ENCODE data around the gene RASD2. TPM values are rescaled to one million over a fixed set of nuclear protein-coding genes. Genes with fewer than 3 reads are reported as not detected.
A peak's percentile ranks its signal among the peaks of the same experiment; 100 is the strongest.

RASD2 gene
- total RNA-seq, 2 experiments from 2014 or later: 0.09 TPM; not detected in 1

DNA sequence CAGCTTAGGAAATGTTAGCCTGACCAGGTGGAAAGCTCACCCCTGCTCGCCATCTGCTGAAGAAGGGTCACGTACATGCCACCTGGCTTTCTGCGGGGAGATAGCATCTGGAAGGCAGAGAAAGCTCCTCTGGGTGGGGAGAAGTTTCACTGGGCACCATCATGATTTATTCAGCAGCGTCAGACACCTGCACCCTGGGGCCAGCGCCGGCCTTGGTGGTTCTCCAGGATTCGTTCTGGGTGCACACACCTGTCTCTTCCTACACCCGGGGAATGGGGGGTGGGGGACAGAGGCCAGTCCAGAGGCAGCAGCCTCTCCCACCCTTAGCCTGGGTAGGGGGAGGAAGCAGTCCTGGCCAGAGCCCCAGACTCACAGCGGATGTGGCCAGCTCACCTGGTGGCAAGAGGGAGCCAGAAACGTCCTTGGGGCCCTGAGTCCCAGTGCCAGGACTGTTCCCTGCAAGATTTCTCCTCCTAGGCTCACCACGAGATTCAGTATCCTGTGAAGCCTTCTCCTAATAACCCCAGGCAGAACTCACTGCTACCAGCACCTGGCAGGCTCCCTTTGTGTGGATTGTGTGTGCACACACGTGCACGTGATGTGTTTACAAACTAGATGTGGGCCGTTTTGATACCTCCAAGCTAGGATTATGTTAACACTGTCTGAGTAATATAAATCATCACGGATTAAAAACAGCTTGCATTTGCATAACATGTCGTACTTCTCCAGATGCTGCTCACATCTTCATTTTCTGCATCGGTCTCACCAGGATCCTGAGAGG, 17.3 kb upstream of the RASD2 start:
- H3K9me3 Mint-ChIP-seq (ENCODE audit: low read depth): no peaks in the 10 kb centered on the region
- ATAC-seq (no peak), DNase-seq (no peak)
- H3K36me3 Mint-ChIP-seq: no peaks in the 10 kb centered on the region
- no peaks in the 10 kb centered on the region for H3K4me1 Mint-ChIP-seq
- H3K27me3 Mint-ChIP-seq: peaks cover 18% of the 10 kb centered on the region
- CTCF ChIA-PET: interaction anchor here (1.4 kb wide), 1 partner anchor 15 kb away, joined by 4 read pairs; no protein-coding TSS in a partner anchor
- H3K4me3 Mint-ChIP-seq: no peak overlapping the region
- H3K27ac Mint-ChIP-seq: no peak overlapping the region

DNA sequence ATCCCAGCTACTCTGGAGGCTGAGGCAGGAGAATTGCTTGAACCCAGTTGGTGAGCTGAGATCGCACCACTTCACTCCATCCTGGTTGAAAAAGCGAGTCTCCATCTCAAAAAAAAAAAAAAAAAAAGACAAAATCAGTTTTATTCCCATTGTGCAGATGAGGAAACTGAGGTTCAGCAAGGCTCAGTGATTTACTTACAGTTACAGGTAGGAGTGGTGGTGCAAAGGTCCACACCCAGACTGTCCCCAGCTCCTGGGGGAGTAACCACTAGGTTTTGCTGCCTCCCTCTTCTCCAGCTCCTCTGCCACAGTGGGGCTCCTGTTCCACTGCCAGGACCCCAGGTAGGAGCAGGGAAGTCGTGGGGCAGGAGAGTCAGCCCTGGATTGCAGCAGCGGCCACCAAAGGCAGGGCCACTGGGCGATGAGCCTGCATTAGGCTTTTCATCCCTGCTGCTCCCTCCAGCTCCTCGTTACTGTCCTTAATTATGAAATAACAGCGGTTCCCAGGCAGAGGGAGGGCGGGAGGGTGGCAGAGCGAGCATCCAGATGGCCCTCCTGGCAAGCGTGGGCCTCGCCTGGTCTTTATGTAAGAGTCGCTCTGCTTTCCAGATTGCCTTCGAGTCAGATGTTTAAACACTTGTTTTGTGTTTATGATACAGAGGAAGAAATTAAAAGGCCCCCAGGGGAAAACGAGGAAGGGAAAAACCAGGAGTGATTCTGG, 15.5 kb upstream of the RASD2 start:
- no peaks in the 10 kb centered on the region for H3K9me3 Mint-ChIP-seq (ENCODE audit: low read depth)
- no peak overlapping the region for H3K27ac Mint-ChIP-seq
- no peaks in the 10 kb centered on the region for H3K4me1 Mint-ChIP-seq
- no peaks in the 10 kb centered on the region for H3K36me3 Mint-ChIP-seq
- peaks cover 18% of the 10 kb centered on the region for H3K27me3 Mint-ChIP-seq
- no peak overlapping the region for H3K4me3 Mint-ChIP-seq
- no peak for ATAC-seq
- CTCF ChIA-PET: interaction anchor here (1.4 kb wide), 1 partner anchor 13 kb away, joined by 4 read pairs; no protein-coding TSS in a partner anchor
- no peak for DNase-seq

DNA sequence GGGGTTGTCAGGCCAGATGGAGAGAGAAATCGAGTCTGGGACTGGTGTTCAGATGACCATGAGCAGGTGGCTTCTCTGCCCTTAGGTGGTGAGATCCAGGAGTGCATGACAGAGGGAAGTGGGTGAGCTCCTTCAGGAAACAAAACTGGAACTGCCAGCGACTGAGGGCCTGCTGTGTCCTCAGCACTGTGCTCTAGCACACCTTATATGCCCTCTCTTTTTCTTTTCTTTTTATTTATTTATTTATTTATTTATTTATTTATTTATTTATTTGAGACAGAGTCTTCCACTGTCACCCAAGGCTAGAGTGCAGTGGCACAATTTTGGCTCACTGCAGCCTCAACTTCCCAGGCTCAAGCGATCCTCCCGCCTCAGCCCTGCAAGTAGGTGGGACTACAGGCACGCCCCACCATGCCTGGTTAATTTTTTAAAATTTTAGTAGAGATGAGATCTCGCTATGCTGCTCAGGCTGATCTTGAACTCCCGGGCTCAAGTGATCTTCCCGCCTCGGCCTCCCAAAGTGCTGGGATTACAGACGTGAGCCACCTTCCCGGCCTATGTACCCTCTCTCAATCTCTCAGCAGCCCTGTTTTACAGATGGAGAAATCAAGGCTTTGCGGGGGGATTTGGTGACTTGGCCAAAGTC, 14.8 kb upstream of the RASD2 start:
- Mint-ChIP-seq H3K27ac (no peak overlapping the region), H3K4me3 (no peak overlapping the region), H3K9me3 (ENCODE audit: low read depth) (no peaks in the 10 kb centered on the region), H3K27me3 (peaks cover 18% of the 10 kb centered on the region), H3K4me1 (no peaks in the 10 kb centered on the region), H3K36me3 (no peaks in the 10 kb centered on the region)
- CTCF ChIA-PET: no interaction called here
- no peak for ATAC-seq
- DNase-seq: no peak

- Mint-ChIP-seq H3K4me1 (no peaks in the 10 kb centered on the region), H3K4me3 (no peak overlapping the region), H3K27me3 (peaks cover 15% of the 10 kb centered on the region), H3K27ac (no peak overlapping the region), H3K36me3 (no peaks in the 10 kb centered on the region), H3K9me3 (ENCODE audit: low read depth) (no peaks in the 10 kb centered on the region)
- CTCF ChIA-PET: no interaction called here
- DNase-seq (no peak), ATAC-seq (no peak)
These were observed 14.2 kb upstream of the RASD2 start for GRCh38 chr22:35526333-35526979.

- CTCF ChIA-PET: no interaction called here
- H3K4me3 Mint-ChIP-seq: no peak overlapping the region
- no peaks in the 10 kb centered on the region for H3K27me3 Mint-ChIP-seq
These were observed 11.7 kb upstream of the RASD2 start for GRCh38 chr22:35528927-35529326.

DNA sequence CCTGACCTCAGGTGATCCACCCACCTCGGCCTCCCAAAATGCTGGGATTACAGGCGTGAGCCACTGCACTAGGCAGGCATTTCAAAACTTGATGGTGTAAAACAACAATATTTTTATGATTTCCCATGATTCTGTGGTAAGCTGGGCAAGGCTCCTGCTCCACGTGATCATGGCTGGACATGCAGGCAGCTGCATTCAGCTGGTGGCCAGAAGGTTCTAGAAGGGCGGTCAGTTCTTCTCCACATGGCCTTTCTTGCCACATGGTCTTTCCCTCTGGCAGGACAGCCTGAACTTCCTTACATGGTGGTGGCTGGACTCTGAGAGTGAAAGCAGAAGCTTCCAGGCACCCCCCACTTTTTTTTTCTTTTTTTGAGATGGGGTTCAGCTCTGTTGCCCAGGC, 9.9 kb upstream of the RASD2 start:
- no peak for ATAC-seq
- Mint-ChIP-seq H3K36me3 (no peaks in the 10 kb centered on the region), H3K4me3 (no peak overlapping the region), H3K27ac (no peak overlapping the region), H3K4me1 (no peaks in the 10 kb centered on the region), H3K9me3 (ENCODE audit: low read depth) (no peaks in the 10 kb centered on the region), H3K27me3 (no peaks in the 10 kb centered on the region)
- CTCF ChIA-PET: interaction anchor here (1.2 kb wide), 1 partner anchor 179 kb away, joined by 3 read pairs; no protein-coding TSS in a partner anchor
- DNase-seq: no peak

More at GRCh38 chr22:35528927-35529326, 11.7 kb upstream of the RASD2 start:
- no peaks in the 10 kb centered on the region for H3K4me1 Mint-ChIP-seq
- no peaks in the 10 kb centered on the region for H3K9me3 Mint-ChIP-seq (ENCODE audit: low read depth)
- DNase-seq (no peak), ATAC-seq (no peak)
- no peaks in the 10 kb centered on the region for H3K36me3 Mint-ChIP-seq
- H3K27ac Mint-ChIP-seq: no peak overlapping the region

- H3K4me1 Mint-ChIP-seq: no peaks in the 10 kb centered on the region
- no peak overlapping the region for H3K4me3 Mint-ChIP-seq
- CTCF ChIA-PET: interaction anchor here (1.2 to 1.8 kb wide), 2 partner anchors 52 to 180 kb away, joined by 3 to 5 read pairs; no protein-coding TSS in a partner anchor
- ATAC-seq: no peak
- DNase-seq: no peak
- no peak overlapping the region for H3K27ac Mint-ChIP-seq
- no peaks in the 10 kb centered on the region for H3K36me3 Mint-ChIP-seq
- no peaks in the 10 kb centered on the region for H3K27me3 Mint-ChIP-seq
- H3K9me3 Mint-ChIP-seq (ENCODE audit: low read depth): no peaks in the 10 kb centered on the region
These were observed 9.4 kb upstream of the RASD2 start for GRCh38 chr22:35531202-35531601.

DNA sequence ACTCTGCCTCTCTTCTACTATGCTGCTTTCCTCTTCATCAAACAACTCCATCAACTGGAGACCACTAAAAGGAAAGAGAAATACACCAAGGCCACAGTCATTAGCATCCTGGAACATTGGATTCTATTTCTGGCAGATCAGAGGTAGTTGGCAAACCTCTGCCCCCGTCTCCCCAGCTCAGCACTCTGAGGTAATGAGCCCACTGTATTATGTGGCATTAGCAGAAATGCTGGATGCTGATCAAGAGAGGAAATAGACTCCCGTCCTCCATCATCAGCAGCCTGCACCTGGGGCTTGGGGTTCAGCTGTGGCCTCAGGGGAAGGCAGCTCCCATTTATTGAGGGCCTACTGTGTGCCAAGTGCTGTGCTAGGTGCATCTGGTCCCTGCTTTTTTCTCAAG, 9.0 kb upstream of the RASD2 start:
- Mint-ChIP-seq H3K4me1 (no peaks in the 10 kb centered on the region), H3K9me3 (ENCODE audit: low read depth) (no peaks in the 10 kb centered on the region), H3K36me3 (no peaks in the 10 kb centered on the region), H3K27me3 (no peaks in the 10 kb centered on the region), H3K27ac (no peak overlapping the region), H3K4me3 (no peak overlapping the region)
- CTCF ChIA-PET: interaction anchor here (1.2 to 1.8 kb wide), 2 partner anchors 51 to 180 kb away, joined by 3 to 5 read pairs; no protein-coding TSS in a partner anchor
- ATAC-seq (no peak), DNase-seq (no peak)

GRCh38 chr22:35533365-35534029, 7.1 kb upstream of the RASD2 start:
- Mint-ChIP-seq H3K9me3 (ENCODE audit: low read depth) (no peaks in the 10 kb centered on the region), H3K4me1 (no peaks in the 10 kb centered on the region), H3K4me3 (no peak overlapping the region), H3K36me3 (no peaks in the 10 kb centered on the region), H3K27ac (no peak overlapping the region), H3K27me3 (peaks cover 3% of the 10 kb centered on the region)
- ATAC-seq (no peak), DNase-seq (no peak)
- CTCF ChIA-PET: interaction anchor here (1.8 kb wide), 1 partner anchor 49 kb away, joined by 5 read pairs; no protein-coding TSS in a partner anchor

DNA sequence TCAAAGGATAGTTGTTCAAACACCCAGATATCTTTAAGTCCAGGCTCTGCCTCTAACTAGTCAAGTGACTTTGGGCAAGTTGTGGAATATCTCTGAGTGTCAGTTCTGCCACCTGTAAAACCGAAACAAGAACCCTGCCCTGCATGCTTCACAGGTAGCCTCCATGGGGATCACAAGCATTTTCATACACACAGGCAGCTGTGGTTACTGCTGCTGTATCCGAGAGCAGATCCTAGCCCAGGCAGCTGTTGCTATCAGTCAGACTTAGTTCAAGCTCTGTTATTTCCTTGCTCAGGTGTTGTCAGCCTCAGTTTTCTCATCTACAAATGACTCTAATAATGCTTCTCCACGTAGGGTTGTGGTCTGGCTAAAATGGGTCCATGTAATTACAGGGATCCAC, 6.5 kb upstream of the RASD2 start:
- no peaks in the 10 kb centered on the region for H3K9me3 Mint-ChIP-seq (ENCODE audit: low read depth)
- no peaks in the 10 kb centered on the region for H3K4me1 Mint-ChIP-seq
- CTCF ChIA-PET: no interaction called here
- ATAC-seq (no peak), DNase-seq (no peak)
- no peaks in the 10 kb centered on the region for H3K36me3 Mint-ChIP-seq
- peaks cover 8% of the 10 kb centered on the region for H3K27me3 Mint-ChIP-seq
- H3K4me3 Mint-ChIP-seq: no peak overlapping the region
- no peak overlapping the region for H3K27ac Mint-ChIP-seq

DNA sequence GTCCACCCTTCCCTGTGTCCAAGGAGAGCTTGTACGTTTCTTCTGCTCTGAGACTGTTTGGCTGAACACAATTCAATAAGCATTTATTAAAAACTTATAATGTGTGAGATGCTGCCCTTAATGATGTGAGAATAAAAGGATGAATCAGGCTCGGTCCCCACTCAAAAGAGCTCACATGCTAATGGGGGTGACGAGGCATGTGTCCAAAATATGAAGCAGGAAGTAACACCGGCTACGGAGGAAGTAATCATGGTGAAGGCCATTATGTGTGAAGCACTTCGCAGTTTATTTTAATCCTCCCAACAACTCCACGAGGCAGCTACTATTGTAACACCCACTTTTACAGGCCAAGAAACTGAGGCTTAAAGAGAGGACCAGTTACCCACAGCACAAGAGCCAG, 3.4 kb upstream of the RASD2 start:
- Mint-ChIP-seq H3K27me3 (peaks cover 24% of the 10 kb centered on the region), H3K36me3 (no peaks in the 10 kb centered on the region), H3K27ac (no peak overlapping the region), H3K4me3 (no peak overlapping the region), H3K9me3 (ENCODE audit: low read depth) (no peaks in the 10 kb centered on the region), H3K4me1 (peaks cover 8% of the 10 kb centered on the region)
- ATAC-seq: no peak
- CTCF ChIA-PET: no interaction called here
- DNase-seq: no peak

- peaks cover 8% of the 10 kb centered on the region for H3K4me1 Mint-ChIP-seq
- no peak overlapping the region for H3K27ac Mint-ChIP-seq
- DNase-seq (peak; percentile 43), ATAC-seq (no peak)
- no peak overlapping the region for H3K4me3 Mint-ChIP-seq
- no peaks in the 10 kb centered on the region for H3K9me3 Mint-ChIP-seq (ENCODE audit: low read depth)
- CTCF ChIA-PET: interaction anchor here (1.2 to 1.4 kb wide), 2 partner anchors 14 to 15 kb away, joined by 3 to 4 read pairs; no protein-coding TSS in a partner anchor
- no peaks in the 10 kb centered on the region for H3K36me3 Mint-ChIP-seq
- H3K27me3 Mint-ChIP-seq: peaks cover 38% of the 10 kb centered on the region
These were observed 1.8 kb upstream of the RASD2 start for GRCh38 chr22:35538801-35539321.
